ENCODE measurements around the gene CBS.
A peak's percentile ranks its signal among the peaks of the same experiment; 100 is the strongest.
"Not testable (repeated sequence)": the region's sequence is repeated elsewhere in the genome, so short reads cannot be mapped to it uniquely, and the experiment has no call there.

Gene CBS

GRCh38 chr21:43015906-43016540 is 59.6 kb downstream of the CBS start:
- FAIRE-seq (no peak), DNase-seq (ENCODE audit: insufficient read length, low spot score) (no peak)
- no peak for TF ChIP-seq POLR2A (IDR thresholded peaks at IDR 0.05; ENCODE audit: low read depth, low read length)

GRCh38 chr21:43012596-43012995 is 63.0 kb downstream of the CBS start:
- TF ChIP-seq POLR2A (IDR thresholded peaks at IDR 0.05; ENCODE audit: low read depth, low read length) = no peak
- DNase-seq (ENCODE audit: insufficient read length, low spot score) (peak; percentile 60), FAIRE-seq (no peak)

- no peak for DNase-seq (ENCODE audit: insufficient read length, low spot score)
These were observed 68.8 kb downstream of the CBS start for GRCh38 chr21:43006874-43007208.

DNA sequence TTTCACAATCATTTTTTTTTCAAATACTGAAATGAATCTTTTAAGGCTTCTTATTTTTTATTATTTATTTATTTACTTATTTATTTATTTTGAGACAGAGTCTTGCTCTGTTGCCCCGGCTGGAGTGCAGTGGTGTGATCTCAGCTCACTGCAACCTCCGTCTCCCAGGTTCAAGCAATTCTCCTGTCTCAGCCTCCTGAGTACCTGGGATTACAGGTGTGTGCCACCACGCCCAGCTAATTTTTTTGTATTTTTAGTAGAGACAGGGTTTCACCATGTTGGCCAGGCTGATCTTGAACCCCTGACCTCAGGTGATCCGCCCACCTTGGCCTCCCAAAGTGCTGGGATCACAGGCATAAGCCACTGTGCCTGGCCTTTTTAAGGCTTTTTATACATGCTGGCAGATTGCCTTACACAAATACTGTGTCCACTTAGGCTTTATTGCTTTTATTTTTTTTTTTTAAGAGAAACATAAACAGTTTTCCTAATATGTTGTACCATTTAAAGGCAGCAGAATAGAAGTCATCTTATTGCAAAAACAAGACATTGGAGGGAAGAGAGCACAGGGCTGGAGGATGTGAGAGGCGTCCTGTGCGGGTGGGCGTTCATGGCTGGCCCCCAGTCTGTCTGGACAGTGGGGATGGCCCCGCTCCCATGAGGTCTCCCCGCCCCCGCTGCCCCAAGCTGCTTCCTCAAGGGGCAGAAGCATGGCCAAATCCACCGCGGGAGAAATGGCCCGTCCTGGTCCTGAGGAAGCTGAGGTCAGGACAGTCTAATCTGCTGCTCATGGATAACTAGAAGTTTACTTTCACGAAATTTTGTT is 69.4 kb downstream of the CBS start:
- not testable (repeated sequence) for DNase-seq (ENCODE audit: insufficient read length, low spot score); FAIRE-seq

More at GRCh38 chr21:43006874-43007208, 68.8 kb downstream of the CBS start:
- TF ChIP-seq POLR2A (IDR thresholded peaks at IDR 0.05; ENCODE audit: low read depth, low read length) = no peak
- no peak for FAIRE-seq

DNA sequence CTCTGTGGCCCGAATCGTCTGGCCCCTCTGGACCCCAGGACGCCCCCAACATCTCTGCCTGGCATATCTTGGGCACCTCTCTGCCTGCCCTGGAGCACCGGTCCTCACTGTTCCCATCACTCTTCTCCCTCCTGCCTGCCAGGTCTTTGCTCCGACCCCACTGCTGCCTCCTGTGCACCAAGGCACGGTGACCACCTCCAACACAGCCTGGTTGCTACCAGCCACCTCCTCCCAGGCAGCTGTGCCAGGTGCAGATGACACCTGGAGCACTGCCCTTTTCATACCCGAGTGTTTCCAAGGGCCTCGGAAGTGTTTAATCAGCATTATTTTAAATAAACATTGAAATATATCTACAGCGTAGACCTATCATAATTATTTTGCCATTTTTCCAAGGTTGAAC is 70.0 kb downstream of the CBS start:
- DNase-seq (ENCODE audit: insufficient read length, low spot score) = no peak
- TF ChIP-seq POLR2A (IDR thresholded peaks at IDR 0.05; ENCODE audit: low read depth, low read length) = no peak
- FAIRE-seq = no peak

- no peak for TF ChIP-seq POLR2A (IDR thresholded peaks at IDR 0.05; ENCODE audit: low read depth, low read length)
- DNase-seq (ENCODE audit: insufficient read length, low spot score) = no peak
- FAIRE-seq = no peak
These were observed 70.7 kb downstream of the CBS start for GRCh38 chr21:43004926-43005325.
